OCI-M2 (cell line): ENCODE data around the gene BMP5.
"Not testable (repeated sequence)": the region's sequence is repeated elsewhere in the genome, so short reads cannot be mapped to it uniquely, and the experiment has no call there.

ENCODE experiments used
- DNase-seq: peaks from one replicate; lab custom pipeline; 2025; ENCODE audit not compliant: unreplicated experiment; lab: John Stamatoyannopoulos, UW

The BMP5 gene

DNA sequence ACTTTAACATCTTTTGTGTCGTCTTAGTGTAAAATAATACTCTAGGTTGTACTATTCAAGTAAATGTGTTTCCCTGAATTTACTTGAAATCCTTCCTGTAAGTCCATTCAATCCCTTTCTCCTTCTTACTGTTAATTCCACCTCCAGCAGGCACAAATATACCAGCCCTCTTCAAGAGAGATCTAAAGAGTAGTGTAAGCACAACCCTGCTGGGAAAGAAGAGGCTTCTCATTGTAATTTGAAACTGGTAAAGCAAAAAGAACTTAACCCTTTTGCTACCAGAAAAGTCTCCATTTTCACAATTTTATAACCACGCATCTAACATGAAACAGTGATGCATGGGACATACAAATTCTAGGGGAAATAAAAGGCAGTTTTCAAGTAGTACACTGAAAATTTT is at the start of gene BMP5:
TSS of gene BMP5 (minus strand) at position 191 of the 400 bp plus-strand sequence. CDS start 725 bp downstream, outside the sequence.
- no peak for DNase-seq

DNA sequence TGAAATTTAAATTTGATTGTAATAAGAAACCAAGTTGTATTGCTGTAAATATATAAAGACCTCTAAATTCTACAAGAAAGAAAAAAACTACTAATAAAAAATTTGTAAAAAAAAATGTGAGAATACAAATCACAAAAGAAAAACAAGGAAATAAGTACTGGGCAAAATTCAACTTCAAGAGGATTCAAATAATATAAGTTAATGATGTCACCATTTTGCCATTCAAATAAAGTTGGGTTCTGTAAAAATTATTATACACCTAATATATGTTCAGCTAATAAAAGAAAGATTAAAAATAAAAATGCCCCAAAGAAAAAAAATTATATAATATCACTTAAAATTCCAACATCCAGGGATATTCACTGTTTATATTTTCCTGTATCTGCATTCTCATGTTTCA is 47.0 kb upstream of the BMP5 start:
- DNase-seq = no peak

DNA sequence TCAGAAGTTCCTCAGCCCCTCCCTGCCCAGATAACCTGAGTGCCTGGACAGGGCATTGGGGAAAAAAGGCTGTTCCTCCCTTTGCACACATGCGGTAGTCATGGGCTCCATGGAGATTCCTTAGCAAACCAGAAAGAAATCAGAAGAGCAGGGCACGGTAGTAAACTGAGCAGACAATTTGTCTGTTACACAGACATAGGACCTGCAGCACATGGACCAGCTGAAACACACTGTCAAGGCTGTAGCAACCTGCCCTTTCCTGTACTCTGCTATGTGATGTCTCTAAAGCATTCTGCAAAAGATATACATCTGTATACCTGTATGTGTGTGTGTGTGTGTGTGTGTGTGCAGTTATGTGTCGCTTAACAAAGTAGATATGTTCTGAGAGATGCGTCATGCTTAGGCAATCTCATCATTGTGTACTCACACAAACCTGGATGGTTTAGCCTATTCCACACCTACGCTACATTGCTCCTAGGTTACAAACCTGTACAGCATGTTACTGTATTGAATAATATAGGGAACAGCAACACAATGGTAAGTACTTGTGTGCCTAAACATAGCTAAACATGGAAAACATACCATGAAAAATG is 44.4 kb upstream of the BMP5 start:
- DNase-seq = no peak

DNA sequence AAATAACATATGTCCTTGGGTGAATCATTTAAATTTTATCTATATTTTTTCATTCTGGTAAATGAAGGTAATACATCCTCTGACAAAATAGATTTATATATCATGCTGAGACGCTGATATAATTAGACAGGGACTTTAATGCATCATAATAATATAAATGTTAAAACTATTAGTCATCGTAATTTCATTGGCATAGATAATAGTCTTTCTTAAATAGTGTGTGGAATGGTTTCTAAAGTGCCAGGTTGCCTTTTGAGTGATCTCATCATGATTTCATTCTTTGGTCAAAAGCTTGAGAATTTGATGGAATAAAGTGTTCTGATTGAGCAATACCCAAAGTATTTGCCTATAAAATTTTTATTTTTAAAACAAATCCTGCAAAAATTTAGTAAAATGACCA is 43.2 kb upstream of the BMP5 start:
- no peak for DNase-seq

DNA sequence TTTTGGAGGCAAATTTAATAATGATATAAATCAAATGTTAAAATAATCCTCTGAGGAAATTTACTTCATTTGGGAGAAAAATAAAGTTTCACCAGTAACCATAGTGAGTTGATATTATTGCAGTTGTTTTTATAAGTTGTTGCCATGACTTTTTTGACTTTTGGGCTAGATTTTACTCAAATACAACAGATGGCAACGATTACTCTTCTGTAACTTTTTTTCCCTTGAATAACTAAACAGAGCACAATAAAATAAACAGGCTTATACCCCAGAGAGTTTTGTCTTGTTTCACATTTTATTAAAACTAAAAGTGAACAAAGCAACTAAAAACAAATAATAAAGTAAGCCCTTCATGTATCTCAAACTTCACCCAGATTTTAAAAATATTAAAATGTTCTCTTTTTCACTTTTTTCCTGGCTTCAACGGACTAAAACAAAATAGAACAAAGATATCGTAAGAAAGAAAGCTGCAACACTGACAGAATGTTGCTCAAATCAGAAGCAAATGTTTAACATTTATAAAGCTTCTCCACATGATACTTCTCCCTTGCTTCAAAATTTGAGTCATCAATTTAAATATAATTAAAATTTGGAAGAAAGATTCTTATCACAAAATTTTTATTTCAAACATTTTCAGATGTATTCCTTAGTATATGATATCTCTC is 42.5 kb upstream of the BMP5 start:
- DNase-seq = no peak

DNA sequence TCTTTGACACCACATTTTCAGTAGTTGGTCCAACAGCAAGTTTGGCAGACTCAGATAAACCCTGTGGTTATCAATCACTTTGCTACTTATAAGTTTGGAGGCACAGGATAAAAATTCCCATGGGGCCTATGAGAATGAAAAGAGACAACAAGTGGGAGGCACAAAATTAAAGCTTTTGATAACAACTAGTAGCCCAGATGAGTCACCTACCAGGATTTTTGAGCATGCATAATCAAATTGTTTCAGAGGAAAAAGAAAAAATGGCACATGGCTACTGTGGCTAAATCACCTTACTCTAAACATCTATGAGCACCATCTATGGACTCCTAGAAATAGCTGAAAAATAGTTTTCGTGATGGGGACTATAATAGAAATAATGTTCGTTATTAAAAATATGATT is 40.8 kb upstream of the BMP5 start:
- peak; percentile 60 for DNase-seq

DNA sequence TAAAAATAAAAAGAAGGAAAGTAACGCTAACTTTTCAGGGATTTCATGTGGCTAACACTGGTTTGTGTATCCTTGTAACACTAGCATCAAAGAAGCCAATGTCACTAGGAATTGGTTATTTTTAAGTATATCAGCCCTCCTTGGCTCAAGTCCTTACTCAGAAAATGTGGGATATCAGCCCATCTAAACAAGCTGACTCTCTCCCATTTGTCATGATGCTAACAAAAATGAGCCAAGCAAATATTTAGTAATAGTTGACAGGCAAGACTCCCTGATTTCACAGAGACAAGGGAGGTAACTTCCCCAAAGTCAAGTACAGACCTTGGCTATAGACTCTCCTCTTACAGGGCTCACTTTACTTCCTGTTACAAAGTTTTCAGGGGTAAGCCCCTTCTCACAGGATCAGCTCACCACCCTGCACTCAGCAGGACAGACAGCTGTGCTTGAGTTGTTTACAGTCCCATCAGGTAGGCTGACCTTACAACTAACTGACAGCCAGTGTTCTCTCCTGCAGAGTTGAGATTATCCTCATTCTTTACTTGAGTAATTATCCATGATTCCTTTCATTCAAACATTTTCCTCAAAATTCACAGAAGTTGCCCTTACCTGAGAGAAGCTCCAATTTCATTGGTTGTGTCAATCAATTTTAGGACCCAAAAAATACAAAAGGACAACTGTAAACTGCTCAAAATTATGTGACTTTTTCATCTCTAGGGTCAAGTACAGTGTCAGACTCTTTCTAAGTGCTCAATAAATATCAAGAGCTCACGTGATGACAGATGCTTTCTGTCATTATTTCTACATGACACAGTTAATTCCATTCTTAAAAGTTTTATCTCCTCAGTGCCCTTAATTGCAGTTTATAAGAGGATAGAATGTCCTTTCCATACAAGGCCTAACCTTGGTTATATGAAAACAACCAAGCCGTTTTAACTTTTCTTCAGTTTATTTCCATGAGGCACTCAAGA is 38.1 kb upstream of the BMP5 start:
- no peak for DNase-seq

DNA sequence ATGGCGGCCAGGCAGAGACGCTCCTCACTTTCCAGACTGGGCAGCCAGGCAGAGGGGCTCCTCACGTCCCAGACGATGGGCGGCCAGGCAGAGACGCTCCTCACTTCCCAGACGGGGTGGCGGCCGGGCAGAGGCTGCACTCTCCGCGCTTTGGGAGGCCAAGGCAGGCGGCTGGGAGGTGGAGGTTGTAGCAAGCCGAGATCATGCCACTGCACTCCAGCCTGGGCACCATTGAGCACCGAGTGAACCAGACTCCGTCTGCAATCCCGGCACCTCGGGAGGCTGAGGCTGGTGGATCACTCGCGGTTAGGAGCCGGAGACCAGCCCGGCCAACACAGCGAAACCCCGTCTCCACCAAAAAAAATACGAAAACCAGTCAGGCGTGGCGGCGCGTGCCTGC is 35.1 kb upstream of the BMP5 start:
- not testable (repeated sequence) for DNase-seq

DNA sequence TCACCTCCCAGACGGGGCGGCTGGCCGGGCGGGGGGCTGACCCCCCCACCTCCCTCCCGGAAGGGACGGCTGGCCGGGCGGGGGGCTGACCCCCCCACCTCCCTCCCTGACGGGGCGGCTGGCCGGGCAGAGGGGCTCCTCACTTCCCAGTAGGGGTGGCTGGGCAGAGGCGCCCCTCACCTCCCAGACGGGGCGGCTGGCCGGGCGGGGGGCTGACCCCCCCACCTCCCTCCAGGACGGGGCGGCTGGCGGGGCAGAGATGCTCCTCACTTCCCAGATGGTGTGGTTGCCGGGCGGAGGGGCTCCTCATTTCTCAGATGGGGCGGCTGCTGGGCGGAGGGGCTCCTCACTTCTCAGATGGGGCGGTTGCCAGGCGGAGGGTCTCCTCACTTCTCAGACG is 34.5 kb upstream of the BMP5 start:
- DNase-seq = not testable (repeated sequence)

DNA sequence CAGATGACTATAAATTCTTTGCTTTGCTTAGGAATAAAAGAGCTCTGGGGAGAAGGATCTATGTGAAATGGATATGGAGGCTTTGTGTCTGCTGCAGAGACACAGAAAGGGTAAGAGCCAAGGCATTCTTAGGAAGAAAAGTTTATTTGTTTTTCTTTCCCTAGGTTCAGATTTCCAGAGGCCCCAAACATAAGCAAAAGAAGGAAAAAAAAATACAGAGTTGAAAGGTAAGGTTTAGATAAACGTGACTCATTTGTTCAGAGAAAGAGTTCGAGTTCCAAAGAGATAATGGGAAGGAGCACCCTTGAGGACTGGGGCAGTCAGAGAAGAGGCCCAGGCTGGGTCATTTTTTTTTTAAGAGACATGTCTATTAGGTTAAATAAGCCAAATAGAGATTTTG is 27.4 kb upstream of the BMP5 start:
- no peak for DNase-seq

DNA sequence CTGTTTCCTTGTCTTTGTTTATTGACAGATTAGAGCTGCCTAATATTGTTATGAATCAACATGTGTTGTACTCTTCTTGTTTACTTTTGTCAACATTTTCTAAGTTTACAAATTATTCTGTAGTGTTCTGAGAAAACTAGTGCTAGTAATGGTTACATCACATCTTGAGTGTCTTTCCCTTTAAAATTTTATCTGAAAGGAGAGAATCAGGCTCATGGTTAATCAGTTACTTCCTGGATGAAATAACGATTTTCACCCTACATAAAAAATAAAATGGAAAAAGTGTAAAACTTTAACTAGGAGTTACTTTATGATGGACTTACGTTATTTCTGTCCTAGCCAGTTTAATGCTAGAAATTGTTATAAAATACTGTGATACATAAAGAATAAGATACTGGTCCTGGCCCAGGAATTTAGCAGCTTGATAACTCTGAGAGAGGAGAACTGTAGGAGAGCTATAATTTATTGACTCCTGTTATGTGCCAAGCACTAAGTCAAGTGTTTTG is 26.4 kb upstream of the BMP5 start:
- DNase-seq = no peak

DNA sequence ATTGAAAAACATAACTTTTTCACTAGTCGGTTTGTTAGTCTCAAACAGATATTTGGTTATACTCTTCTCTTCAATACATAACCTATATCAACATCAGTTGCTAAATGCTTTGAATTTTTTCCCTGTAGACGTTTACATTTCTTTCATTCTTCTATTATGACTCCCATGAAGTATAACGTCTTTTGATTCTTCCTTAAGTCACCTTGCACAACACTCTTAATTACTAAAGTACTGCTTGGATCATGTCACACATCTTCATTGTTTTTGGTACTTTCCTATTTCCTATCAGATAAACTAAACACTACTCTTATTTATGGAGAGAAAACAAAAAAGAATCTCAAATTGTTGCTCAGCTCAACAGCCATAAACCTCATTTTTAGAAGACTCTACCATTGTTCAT is 23.0 kb upstream of the BMP5 start:
- DNase-seq = no peak

DNA sequence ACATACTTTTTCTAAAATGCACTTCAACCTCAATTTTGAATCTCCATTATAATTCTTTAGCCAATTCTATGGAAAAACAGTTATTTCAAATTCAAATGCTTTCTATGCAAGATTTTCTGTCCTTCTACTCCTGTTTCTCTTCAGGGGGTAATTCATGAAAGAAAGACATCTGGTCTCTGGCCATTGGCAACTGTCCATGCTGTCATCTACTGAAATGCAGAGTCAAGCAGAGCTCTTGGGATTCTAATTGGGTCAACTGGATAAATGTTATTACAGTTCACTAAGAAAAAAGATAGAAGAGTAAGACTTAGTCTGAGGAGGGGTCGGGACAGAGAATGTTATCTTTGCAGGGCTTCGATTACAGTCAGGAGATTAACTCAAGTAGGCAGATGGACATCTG is 22.0 kb upstream of the BMP5 start:
- no peak for DNase-seq

DNA sequence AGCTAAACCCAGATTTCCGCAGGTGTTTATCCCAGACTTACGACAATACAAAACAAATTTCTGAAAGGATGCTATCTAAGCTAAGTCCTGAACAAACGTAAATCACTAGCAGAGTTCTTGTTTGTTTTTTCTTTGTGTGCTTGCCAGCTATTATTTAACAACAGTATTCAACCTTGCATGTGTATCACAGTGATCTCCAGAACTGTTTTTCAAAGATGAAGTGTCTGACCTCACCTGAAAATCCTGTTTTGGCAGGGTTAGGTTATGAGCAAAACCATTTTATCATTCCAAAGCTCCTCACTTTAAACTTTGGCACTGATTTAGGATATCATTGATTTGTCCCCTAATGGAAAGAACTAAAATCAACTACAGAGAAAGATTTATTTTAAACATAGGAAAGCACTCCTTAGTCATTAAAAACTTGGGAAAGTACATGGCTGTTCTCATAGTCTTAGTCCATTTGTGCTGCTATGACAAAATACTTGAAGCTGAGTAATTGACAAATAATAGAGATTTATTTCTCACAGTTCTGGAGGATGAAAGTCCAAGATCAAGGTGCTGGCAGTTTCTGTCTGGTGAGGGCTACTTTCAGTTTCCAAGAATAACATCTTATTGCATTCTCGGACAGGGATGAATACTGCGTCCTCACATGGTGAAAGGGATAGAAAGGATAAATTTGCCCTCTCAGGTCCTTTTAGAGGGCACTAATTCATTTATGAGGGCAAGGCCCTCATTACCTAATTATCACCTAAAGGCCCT is 20.8 kb upstream of the BMP5 start:
- no peak for DNase-seq

DNA sequence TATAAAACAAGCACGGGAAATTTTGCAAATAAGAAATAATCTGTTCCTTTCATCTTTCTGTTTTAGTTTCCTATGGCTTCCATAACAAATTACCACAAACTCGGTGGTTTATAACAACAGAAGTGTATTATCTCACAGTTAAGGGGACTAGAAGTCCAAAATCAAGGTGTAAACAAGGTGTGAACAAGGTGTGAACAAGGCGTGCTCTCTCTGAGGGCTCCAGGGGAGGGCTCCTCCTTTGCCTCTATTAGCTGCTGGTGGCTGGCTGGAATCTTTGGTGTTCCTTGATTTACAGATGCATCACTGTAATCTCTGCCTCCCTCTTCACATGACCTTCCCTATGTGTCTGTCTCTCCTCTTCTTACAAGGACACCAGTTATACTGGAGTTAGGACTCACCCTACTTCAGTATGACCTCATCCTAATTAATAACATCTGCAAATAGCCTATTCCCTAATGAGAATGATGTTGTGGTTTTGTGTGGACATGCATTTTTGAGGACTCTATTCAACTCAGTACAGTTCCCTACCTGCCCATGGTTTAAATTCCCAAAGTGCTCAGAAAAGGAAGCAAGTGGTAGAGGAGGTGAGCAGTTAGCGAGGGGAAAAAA is 17.5 kb upstream of the BMP5 start:
- no peak for DNase-seq

DNA sequence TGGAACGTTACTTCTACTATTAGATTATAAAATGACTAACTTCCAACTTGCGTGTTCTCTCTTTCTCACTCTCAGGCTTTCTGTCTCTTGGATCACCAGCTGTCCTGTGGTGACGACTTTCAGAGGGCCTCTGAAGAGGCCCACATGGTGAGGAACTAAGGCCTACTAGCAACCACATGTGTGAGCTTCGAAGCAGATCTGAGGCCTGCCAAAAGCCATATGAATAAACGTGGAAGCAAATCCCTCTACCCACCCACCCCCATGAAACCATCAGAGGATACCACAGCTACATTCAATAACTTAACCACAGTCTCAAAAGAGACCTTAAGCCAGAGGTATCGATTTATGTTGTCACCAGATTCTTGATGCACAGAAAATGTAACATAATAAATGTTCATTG is 13.5 kb upstream of the BMP5 start:
- DNase-seq = no peak

DNA sequence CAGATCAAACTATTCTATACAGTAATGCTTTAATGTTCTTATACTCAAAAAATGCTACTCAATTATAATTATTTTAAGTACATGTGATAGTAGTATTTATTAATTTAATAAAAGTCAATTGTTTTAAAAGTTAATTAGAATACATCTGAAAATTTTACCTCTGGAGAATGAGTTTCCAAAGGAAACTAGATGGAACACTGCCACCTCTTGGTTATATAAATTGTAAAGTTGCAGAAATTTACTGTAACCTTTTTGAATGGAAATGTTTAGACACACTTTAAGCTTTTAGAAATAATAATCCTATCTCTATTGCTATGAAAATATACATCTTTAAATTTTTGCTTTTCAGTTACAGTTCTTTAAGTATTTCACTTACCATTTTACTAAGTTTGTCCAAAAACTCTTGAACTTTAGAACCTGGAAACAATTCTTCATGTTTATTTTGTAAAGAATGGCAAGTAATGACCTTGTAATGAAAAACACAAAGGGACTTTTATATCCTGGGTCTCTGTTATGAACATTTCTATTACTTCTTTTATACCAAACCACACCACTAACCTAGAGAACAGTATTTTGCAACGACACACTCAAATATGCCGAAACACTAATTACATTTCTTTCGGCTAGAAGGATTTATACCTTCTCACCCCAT is 10.9 kb upstream of the BMP5 start:
- no peak for DNase-seq

DNA sequence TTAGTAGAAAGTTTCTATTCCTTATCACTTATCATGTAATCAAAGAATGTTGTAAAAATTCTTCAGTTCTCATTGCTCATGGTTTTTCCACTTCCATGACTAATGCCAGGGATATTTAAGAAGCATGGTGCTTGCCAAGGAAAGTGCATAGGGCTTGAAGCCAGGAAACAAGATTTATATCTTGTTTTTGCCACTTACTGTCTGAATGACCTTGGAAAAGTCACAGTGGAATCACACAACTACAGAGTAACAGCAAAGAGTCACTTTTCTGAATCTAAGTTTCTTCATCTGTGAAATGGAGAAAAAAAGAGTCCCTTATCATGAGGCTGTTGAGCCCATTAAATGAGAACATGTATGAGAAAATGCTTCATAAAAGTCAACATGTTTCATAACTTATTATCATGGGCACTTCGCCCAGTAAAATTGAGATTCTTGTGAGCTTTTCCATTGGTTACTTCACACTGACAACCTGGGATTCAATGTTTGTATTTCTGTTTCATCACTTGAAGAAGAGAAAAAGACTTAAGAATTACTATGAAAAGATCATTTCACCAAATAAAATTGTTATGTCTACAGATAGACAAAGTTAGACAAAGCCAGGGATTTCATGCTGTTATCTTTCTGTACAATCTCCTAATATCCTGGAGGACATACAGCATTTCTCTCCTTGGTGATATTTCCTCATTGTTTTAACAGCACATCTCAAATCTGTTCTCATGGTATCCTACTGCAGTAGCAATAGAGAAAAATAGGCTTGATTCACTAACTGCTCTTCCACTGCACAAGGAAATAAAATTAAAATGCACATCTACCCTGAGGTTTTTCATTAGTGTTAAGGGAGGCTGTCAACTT is 7.6 kb upstream of the BMP5 start:
- no peak for DNase-seq

DNA sequence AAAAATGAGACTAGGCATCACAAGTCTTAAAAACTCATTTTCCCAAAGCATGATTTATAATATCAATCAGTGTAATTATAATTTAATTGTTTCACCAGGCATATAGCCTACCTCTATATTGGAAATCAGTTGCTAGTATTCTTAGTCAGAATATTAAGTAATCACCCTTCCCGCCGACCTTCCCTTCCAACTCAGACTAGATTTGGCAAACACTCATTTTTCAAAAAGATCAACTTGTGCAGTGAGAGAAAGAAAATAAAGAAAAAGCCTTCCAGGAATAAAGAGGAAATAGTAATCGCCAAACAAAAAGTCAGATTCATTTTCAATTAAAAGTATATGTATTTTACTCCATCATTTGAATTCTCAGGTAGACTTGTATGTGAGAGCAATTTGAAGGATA is 1.9 kb upstream of the BMP5 start:
- DNase-seq = no peak
